ENCODE measurements around the gene CDC45. TPM values are rescaled to one million over a fixed set of nuclear protein-coding genes. Genes with fewer than 3 reads are reported as not detected.
"Not testable (repeated sequence)": the region's sequence is repeated elsewhere in the genome, so short reads cannot be mapped to it uniquely, and the experiment has no call there.

CDC45 gene
- total and polyA plus RNA-seq, 2 donors: 5.1 to 31.7 TPM

DNA sequence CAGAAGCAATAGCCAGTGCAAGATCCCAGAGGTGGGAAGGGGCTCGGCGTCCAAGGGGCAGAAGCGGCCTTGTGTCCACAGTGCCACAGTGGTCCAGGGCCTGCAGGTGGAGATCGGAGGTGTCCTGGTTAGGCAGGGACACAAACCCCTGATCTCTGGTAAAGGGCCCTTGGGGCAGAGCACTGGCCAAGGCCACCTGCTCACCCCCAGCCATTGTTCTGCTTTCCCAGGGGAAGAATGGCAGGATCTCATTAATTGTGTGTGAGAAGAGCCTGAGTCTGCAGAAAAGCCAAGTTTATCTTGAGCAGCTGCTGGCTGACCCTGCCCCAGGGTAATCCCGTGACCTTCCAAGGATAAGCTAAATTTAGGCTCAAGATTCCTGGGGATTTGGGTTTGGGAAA is 47.6 kb downstream of the CDC45 start:
- H3K4me1 ChIP-seq (ENCODE audit: control insufficient read depth in 2 of 2, insufficient read depth in 2 of 2, low read length in 2 of 2): peaks cover 3 to 26% of the 10 kb centered on the region in 2 donors
- H3K27ac ChIP-seq (ENCODE audit: low read depth in 1 of 2, low read length in 1 of 2): no peak overlapping the region
- H3K9me3 ChIP-seq (ENCODE audit: control insufficient read depth in 2 of 2, insufficient read depth in 1 of 2, low read length in 1 of 2): no peaks in the 10 kb centered on the region
- no peak overlapping the region for H3K4me3 ChIP-seq (ENCODE audit: low read length in 2 of 2)
- peaks cover 25 to 45% of the 10 kb centered on the region in 2 donors for H3K27me3 ChIP-seq (ENCODE audit: control insufficient read depth in 2 of 2, insufficient read depth in 1 of 2, low read length in 1 of 2)
- no peaks in the 10 kb centered on the region for H3K36me3 ChIP-seq (ENCODE audit: control insufficient read depth in 2 of 2, insufficient read depth in 2 of 2, low read length in 1 of 2)
- WGBS: 96% methylated on average over 5 of the region's 5 CpGs
- no peak for DNase-seq (ENCODE audit: low read depth in 6 of 9, low spot score in 9 of 9)

DNA sequence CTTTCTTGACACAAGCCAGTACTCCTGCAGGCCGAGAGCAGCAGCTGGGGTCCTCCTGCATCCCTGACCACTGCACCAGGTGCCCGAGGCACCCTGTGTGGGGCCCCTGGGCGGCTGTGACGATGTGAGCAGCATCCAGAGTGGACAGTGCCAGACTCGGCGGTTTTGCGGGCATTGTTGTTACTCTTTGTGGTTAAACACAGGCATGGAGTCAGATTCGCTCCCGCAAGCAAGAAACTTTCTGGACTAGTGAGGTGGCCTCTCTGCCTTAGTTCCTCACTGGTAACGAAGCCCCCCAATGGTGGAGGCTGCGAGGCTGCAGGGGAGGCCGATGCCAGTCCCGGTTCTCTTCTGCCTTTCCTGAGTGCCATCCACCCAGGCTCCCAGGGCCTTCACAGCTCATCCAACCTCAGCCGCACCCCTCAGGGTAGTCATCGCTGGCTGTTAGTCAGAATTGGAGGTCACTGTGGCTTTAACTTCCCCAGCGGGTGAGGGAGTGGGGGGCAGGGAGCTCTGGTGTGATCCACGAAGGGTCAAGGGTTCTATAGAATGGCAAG is 48.2 kb downstream of the CDC45 start:
- peaks cover 22 to 39% of the 10 kb centered on the region in 2 donors for H3K27me3 ChIP-seq (ENCODE audit: control insufficient read depth in 2 of 2, insufficient read depth in 1 of 2, low read length in 1 of 2)
- no peaks in the 10 kb centered on the region for H3K36me3 ChIP-seq (ENCODE audit: control insufficient read depth in 2 of 2, insufficient read depth in 2 of 2, low read length in 1 of 2)
- no peaks in the 10 kb centered on the region for H3K9me3 ChIP-seq (ENCODE audit: control insufficient read depth in 2 of 2, insufficient read depth in 1 of 2, low read length in 1 of 2)
- H3K4me1 ChIP-seq (ENCODE audit: control insufficient read depth in 2 of 2, insufficient read depth in 2 of 2, low read length in 2 of 2): peaks cover 3 to 24% of the 10 kb centered on the region in 2 donors
- H3K4me3 ChIP-seq (ENCODE audit: low read length in 2 of 2): no peak overlapping the region
- WGBS: 96% methylated on average over 17 of the region's 17 CpGs
- no peak overlapping the region for H3K27ac ChIP-seq (ENCODE audit: low read depth in 1 of 2, low read length in 1 of 2)
- no peak for DNase-seq (ENCODE audit: low read depth in 6 of 9, low spot score in 9 of 9)

DNA sequence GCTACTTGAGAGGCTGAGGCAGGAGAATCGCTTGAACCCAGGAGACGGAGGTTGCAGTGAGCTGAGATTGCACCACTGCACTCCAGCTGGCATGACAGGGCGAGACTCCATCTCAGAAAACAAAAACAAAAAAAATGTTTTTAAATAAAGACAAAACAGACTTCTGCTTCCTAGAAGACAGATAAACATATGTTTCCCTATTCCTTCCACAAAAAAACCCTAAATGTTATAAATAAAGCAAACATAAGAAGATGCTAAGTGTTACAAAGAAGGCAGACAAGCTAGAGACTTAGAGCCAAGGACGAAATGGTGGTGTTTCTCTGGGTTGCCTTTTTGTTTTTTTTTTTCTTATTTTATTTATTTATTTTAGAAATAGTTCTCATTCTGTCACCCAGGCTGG is 50.1 kb downstream of the CDC45 start:
- peaks cover 4 to 20% of the 10 kb centered on the region in 2 donors for H3K27me3 ChIP-seq (ENCODE audit: control insufficient read depth in 2 of 2, insufficient read depth in 1 of 2, low read length in 1 of 2)
- no peaks in the 10 kb centered on the region for H3K36me3 ChIP-seq (ENCODE audit: control insufficient read depth in 2 of 2, insufficient read depth in 2 of 2, low read length in 1 of 2)
- H3K4me3 ChIP-seq (ENCODE audit: low read length in 2 of 2): no peak overlapping the region
- no peaks in the 10 kb centered on the region for H3K9me3 ChIP-seq (ENCODE audit: control insufficient read depth in 2 of 2, insufficient read depth in 1 of 2, low read length in 1 of 2)
- peaks cover 0 to 10% of the 10 kb centered on the region in 2 donors for H3K4me1 ChIP-seq (ENCODE audit: control insufficient read depth in 2 of 2, insufficient read depth in 2 of 2, low read length in 2 of 2)
- 84% methylated on average over 4 of the region's 4 CpGs for WGBS
- H3K27ac ChIP-seq (ENCODE audit: low read depth in 1 of 2, low read length in 1 of 2): no peak overlapping the region
- DNase-seq (ENCODE audit: low read depth in 6 of 9, low spot score in 9 of 9): no peak

DNA sequence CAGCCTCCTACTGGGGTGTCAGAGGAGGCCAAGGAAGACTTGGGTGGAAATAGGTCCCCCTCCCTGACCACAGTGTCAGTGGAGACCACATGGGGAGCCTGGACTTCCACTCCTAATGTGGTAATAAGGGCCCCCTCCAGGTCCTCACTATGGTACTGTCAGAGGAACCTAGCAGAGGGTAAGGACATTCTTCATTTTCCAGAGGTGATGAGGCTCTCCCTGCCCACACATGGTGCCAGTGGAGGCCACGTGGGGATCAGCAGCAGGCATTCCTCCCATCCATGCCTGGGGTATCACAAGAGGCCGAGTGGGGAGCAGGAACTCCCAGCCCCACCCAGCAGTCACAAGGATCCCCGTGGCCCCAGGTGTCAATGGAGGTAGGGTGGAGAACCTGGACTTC is 51.0 kb downstream of the CDC45 start:
- no peak overlapping the region for H3K27ac ChIP-seq (ENCODE audit: low read depth in 1 of 2, low read length in 1 of 2)
- no peaks in the 10 kb centered on the region for H3K36me3 ChIP-seq (ENCODE audit: control insufficient read depth in 2 of 2, insufficient read depth in 2 of 2, low read length in 1 of 2)
- WGBS: 93% methylated on average over 3 of the region's 3 CpGs
- DNase-seq (ENCODE audit: low read depth in 6 of 9, low spot score in 9 of 9): no peak
- H3K4me3 ChIP-seq (ENCODE audit: low read length in 2 of 2): no peak overlapping the region
- peaks cover 0 to 11% of the 10 kb centered on the region in 2 donors for H3K27me3 ChIP-seq (ENCODE audit: control insufficient read depth in 2 of 2, insufficient read depth in 1 of 2, low read length in 1 of 2)
- H3K9me3 ChIP-seq (ENCODE audit: control insufficient read depth in 2 of 2, insufficient read depth in 1 of 2, low read length in 1 of 2): no peaks in the 10 kb centered on the region
- H3K4me1 ChIP-seq (ENCODE audit: control insufficient read depth in 2 of 2, insufficient read depth in 2 of 2, low read length in 2 of 2): peaks cover 0 to 1% of the 10 kb centered on the region in 2 donors

DNA sequence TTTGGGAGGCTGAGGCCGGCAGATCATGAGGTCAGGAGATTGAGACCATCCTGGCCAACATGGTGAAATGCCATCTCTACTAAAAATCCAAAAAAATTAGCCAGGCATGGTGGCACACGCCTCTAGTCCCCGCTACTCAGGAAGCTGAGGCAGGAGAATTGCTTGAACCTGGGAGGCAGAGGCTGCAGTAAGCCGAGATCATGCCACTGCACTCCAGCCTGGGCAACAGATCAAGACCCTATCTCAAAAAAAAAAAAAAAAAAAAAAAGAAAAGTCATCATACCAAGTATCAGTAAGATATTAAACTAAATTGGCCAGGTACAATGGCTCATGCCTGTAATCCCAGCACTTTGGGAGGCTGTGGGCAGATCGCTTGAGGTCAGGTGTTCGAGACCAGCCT is 51.6 kb downstream of the CDC45 start:
- H3K4me3 ChIP-seq (ENCODE audit: low read length in 2 of 2); H3K9me3 ChIP-seq (ENCODE audit: control insufficient read depth in 2 of 2, insufficient read depth in 1 of 2, low read length in 1 of 2); H3K36me3 ChIP-seq (ENCODE audit: control insufficient read depth in 2 of 2, insufficient read depth in 2 of 2, low read length in 1 of 2); H3K27me3 ChIP-seq (ENCODE audit: control insufficient read depth in 2 of 2, insufficient read depth in 1 of 2, low read length in 1 of 2); H3K4me1 ChIP-seq (ENCODE audit: control insufficient read depth in 2 of 2, insufficient read depth in 2 of 2, low read length in 2 of 2); H3K27ac ChIP-seq (ENCODE audit: low read depth in 1 of 2, low read length in 1 of 2); DNase-seq (ENCODE audit: low read depth in 6 of 9, low spot score in 9 of 9): not testable (repeated sequence)
- WGBS: 98% methylated on average over 6 of the region's 6 CpGs

DNA sequence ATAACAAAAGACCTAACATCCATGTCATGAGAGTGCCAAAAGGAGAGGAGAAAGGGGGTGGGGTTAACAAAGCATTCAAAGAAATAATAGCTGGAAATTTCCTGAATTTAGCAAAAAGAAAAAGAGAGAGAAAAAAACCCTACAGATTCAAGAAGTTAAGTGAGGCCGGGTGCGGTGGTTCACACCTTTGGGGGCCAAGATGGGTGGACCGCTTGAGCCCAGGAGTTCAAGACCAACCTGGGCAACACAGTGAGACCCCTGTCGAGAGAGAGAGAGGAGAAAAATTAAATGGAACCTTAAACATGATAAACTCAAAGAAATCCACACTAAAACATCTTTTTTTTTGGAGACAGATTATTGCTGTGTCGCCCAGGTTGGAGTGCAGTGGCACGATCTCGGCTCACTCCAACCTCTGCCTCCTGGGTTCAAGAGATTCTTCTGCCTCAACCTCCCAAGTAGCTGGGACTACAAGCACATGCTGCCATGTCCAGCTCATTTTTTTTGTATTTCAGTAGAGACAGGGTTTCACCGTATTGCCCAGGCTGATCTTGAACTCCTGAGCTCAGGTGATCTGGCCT is 53.4 kb downstream of the CDC45 start:
- H3K4me1 ChIP-seq (ENCODE audit: control insufficient read depth in 2 of 2, insufficient read depth in 2 of 2, low read length in 2 of 2): no peaks in the 10 kb centered on the region

DNA sequence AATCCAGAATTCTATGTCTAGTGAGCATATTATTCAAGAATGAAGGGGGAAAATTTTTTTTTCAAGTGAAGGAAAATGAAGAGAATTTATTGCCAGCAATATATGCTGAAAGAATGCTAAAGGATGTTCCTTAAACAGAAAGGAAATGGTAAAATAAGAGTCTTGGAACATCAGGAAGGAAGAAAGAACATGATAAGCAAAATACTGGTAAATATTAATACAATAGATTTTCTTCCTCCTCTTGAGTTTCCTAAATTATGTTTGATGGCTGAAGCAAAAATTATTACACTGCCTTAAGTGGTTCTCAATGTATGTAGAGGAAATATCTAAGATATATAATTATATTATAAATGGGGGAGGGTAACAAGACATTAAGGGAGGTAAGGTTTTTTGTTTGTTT is 54.1 kb downstream of the CDC45 start:
- no peaks in the 10 kb centered on the region for H3K36me3 ChIP-seq (ENCODE audit: control insufficient read depth in 2 of 2, insufficient read depth in 2 of 2, low read length in 1 of 2)
- no peaks in the 10 kb centered on the region for H3K27me3 ChIP-seq (ENCODE audit: control insufficient read depth in 2 of 2, insufficient read depth in 1 of 2, low read length in 1 of 2)
- H3K27ac ChIP-seq (ENCODE audit: low read depth in 1 of 2, low read length in 1 of 2): no peak overlapping the region
- no peak overlapping the region for H3K4me3 ChIP-seq (ENCODE audit: low read length in 2 of 2)
- H3K4me1 ChIP-seq (ENCODE audit: control insufficient read depth in 2 of 2, insufficient read depth in 2 of 2, low read length in 2 of 2): no peaks in the 10 kb centered on the region
- no peaks in the 10 kb centered on the region for H3K9me3 ChIP-seq (ENCODE audit: control insufficient read depth in 2 of 2, insufficient read depth in 1 of 2, low read length in 1 of 2)
- DNase-seq (ENCODE audit: low read depth in 6 of 9, low spot score in 9 of 9): no peak

More for the DNA sequence above, 53.4 kb downstream of the CDC45 start:
- H3K9me3 ChIP-seq (ENCODE audit: control insufficient read depth in 2 of 2, insufficient read depth in 1 of 2, low read length in 1 of 2): no peaks in the 10 kb centered on the region
- H3K36me3 ChIP-seq (ENCODE audit: control insufficient read depth in 2 of 2, insufficient read depth in 2 of 2, low read length in 1 of 2): no peaks in the 10 kb centered on the region
- no peaks in the 10 kb centered on the region for H3K27me3 ChIP-seq (ENCODE audit: control insufficient read depth in 2 of 2, insufficient read depth in 1 of 2, low read length in 1 of 2)
- no peak overlapping the region for H3K27ac ChIP-seq (ENCODE audit: low read depth in 1 of 2, low read length in 1 of 2)
- H3K4me3 ChIP-seq (ENCODE audit: low read length in 2 of 2): no peak overlapping the region
- DNase-seq (ENCODE audit: low read depth in 6 of 9, low spot score in 9 of 9): no peak
- 96% methylated on average over 8 of the region's 8 CpGs for WGBS

DNA sequence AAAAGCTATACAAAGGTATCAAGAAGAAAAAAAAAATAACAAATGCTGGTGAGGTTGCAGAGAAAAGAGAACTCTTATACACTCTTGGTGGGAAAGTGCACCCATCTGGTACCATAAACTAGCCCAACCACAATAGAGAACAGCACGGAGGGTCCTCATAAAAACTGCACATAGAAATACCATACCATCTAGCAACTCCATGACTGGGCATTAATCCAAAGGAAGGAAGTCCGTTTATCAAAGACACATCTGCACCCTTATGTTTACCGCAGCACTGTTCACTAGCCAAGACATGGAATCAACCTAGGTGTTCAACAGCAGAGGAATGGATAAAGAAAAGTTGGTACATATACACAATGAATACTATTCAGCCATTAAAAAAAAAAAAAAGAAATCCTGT is 55.3 kb downstream of the CDC45 start:
- Histone ChIP-seq H3K9me3 (ENCODE audit: control insufficient read depth in 2 of 2, insufficient read depth in 1 of 2, low read length in 1 of 2) (no peaks in the 10 kb centered on the region), H3K27ac (ENCODE audit: low read depth in 1 of 2, low read length in 1 of 2) (no peak overlapping the region), H3K36me3 (ENCODE audit: control insufficient read depth in 2 of 2, insufficient read depth in 2 of 2, low read length in 1 of 2) (no peaks in the 10 kb centered on the region), H3K27me3 (ENCODE audit: control insufficient read depth in 2 of 2, insufficient read depth in 1 of 2, low read length in 1 of 2) (no peaks in the 10 kb centered on the region), H3K4me1 (ENCODE audit: control insufficient read depth in 2 of 2, insufficient read depth in 2 of 2, low read length in 2 of 2) (no peaks in the 10 kb centered on the region), H3K4me3 (ENCODE audit: low read length in 2 of 2) (no peak overlapping the region)
- WGBS: 2% methylated on average over 3 of the region's 3 CpGs
- no peak for DNase-seq (ENCODE audit: low read depth in 6 of 9, low spot score in 9 of 9)

DNA sequence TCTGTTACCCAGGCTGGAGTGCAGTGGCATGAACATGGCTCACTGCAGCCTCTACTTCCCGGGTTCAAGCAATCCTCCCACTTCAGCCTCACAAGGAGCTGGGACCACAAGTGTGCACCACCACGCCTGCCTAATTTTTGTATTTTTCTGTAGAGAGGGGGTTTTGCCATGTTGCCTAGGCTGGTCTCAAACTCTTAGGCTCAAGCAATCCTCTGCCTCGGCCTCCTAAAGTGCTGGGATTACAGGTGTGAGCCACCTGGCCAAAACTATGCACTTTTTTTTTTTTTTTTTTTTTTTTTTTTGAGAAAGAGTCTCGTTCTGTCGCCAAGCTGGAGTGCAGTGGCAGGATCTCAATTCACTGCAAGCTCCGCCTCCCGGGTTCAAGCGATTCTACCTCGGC is 56.8 kb downstream of the CDC45 start:
- Histone ChIP-seq H3K4me1 (ENCODE audit: control insufficient read depth in 2 of 2, insufficient read depth in 2 of 2, low read length in 2 of 2) (no peaks in the 10 kb centered on the region), H3K4me3 (ENCODE audit: low read length in 2 of 2) (no peak overlapping the region), H3K36me3 (ENCODE audit: control insufficient read depth in 2 of 2, insufficient read depth in 2 of 2, low read length in 1 of 2) (no peaks in the 10 kb centered on the region), H3K27ac (ENCODE audit: low read depth in 1 of 2, low read length in 1 of 2) (no peak overlapping the region), H3K27me3 (ENCODE audit: control insufficient read depth in 2 of 2, insufficient read depth in 1 of 2, low read length in 1 of 2) (no peaks in the 10 kb centered on the region), H3K9me3 (ENCODE audit: control insufficient read depth in 2 of 2, insufficient read depth in 1 of 2, low read length in 1 of 2) (no peaks in the 10 kb centered on the region)
- WGBS: 97% methylated on average over 9 of the region's 9 CpGs
- no peak for DNase-seq (ENCODE audit: low read depth in 6 of 9, low spot score in 9 of 9)

Measured in thymus (tissue), 11 donors.